ENCODE measurements around the gene ALDH7A1.

The ALDH7A1 gene

GRCh38 chr5:126531543-126532120, 63.4 kb downstream of the ALDH7A1 start:
- no peak for DNase-seq (ENCODE audit: extremely low read depth, low read depth)
- TF ChIP-seq, protein P1, sequence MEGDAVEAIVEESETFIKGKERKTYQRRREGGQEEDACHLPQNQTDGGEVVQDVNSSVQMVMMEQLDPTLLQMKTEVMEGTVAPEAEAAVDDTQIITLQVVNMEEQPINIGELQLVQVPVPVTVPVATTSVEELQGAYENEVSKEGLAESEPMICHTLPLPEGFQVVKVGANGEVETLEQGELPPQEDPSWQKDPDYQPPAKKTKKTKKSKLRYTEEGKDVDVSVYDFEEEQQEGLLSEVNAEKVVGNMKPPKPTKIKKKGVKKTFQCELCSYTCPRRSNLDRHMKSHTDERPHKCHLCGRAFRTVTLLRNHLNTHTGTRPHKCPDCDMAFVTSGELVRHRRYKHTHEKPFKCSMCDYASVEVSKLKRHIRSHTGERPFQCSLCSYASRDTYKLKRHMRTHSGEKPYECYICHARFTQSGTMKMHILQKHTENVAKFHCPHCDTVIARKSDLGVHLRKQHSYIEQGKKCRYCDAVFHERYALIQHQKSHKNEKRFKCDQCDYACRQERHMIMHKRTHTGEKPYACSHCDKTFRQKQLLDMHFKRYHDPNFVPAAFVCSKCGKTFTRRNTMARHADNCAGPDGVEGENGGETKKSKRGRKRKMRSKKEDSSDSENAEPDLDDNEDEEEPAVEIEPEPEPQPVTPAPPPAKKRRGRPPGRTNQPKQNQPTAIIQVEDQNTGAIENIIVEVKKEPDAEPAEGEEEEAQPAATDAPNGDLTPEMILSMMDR (IDR thresholded peaks at IDR 0.05; ENCODE audit: low read depth, low read length) = no peak

- no peak for DNase-seq (ENCODE audit: extremely low read depth, low read depth)
- TF ChIP-seq, protein P1 (IDR thresholded peaks at IDR 0.05; ENCODE audit: low read depth, low read length) = no peak
Measured at GRCh38 chr5:126527892-126528291, 67.1 kb downstream of the ALDH7A1 start.

DNA sequence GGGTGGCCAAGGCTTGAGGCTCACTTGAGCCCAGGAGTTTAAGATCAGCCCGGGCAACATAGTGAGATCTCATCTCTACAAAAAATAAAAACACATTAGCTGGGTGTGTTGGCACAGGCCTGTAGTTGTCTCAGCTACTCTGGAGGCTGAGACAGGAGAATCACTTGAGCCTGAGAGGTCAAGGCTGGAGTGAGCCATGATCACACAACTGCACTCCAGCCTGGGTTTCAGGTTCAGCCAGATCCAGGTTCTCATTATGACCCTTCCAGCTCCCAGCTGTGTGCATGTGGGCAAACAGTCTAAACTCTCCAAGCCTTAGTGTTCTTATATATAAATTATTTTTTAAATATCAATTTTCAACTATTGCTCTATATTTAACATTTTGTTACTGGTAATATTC, 67.9 kb downstream of the ALDH7A1 start:
- no peak for DNase-seq (ENCODE audit: extremely low read depth, low read depth)
- TF ChIP-seq, protein P1 (IDR thresholded peaks at IDR 0.05; ENCODE audit: low read depth, low read length) = no peak

DNA sequence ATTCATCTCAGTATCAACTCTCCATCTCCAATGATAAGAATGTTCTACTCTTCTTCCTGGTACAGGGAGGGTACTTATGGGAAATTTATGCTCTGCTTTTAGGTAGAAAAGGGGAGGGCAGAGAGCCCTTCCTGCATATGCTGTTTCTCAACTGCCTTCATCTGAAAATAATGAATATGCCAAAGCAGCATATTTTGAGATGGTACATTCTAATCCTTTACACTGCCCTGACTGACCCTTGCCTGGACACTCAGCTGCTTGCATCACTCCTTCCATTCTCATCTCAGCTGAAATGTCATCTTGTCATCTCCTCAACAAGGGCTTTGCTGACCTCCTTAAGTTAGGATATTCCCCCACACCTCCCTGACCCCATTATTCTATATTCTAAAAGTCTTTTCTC, 68.5 kb downstream of the ALDH7A1 start:
- TF ChIP-seq, protein P1 (IDR thresholded peaks at IDR 0.05; ENCODE audit: low read depth, low read length) = no peak
- DNase-seq (ENCODE audit: extremely low read depth, low read depth) = no peak

GRCh38 chr5:126525630-126526245, 69.3 kb downstream of the ALDH7A1 start:
- TF ChIP-seq, protein P1 (IDR thresholded peaks at IDR 0.05; ENCODE audit: low read depth, low read length) = no peak
- DNase-seq (ENCODE audit: extremely low read depth, low read depth) = no peak

GRCh38 chr5:126523818-126524510, 71.1 kb downstream of the ALDH7A1 start:
- TF ChIP-seq, protein P1 (IDR thresholded peaks at IDR 0.05; ENCODE audit: low read depth, low read length) = no peak
- no peak for DNase-seq (ENCODE audit: extremely low read depth, low read depth)

DNA sequence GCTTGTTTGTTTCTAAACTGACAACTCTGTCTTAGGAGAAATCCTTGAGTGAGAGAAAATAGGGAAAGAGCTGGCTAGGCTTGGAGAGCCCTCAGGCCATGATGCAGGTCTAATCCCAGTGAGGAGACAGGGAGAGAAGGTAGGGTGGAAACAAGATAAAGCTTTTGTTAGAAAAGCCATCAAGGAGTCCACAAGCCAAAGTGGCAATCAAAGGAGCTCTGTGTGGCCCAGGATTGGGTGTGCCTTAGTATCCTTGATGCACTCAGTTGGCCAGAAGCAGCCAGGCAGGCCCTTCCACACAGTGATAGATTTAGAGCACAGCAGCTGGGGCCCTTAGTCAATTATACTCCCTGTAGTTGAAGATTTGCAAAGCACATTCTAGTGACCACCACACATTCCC, 73.9 kb downstream of the ALDH7A1 start:
- TF ChIP-seq, protein P1 (IDR thresholded peaks at IDR 0.05; ENCODE audit: low read depth, low read length) = no peak
- no peak for DNase-seq (ENCODE audit: extremely low read depth, low read depth)

All from AG09319 (cell line).